GM18909 (cell line): ENCODE measurements around the gene PPP1R14B.
A peak's percentile ranks its signal among the peaks of the same experiment; 100 is the strongest.

Source experiments
- ATAC-seq: cut with Tn5 transposase; IDR thresholded peaks from one replicate; pipeline ENCODE4 v1.9.1; 2021; ENCODE audit warnings: mild to moderate bottlenecking; ENCODE audit not compliant: unreplicated experiment, poor library complexity

The PPP1R14B gene

DNA sequence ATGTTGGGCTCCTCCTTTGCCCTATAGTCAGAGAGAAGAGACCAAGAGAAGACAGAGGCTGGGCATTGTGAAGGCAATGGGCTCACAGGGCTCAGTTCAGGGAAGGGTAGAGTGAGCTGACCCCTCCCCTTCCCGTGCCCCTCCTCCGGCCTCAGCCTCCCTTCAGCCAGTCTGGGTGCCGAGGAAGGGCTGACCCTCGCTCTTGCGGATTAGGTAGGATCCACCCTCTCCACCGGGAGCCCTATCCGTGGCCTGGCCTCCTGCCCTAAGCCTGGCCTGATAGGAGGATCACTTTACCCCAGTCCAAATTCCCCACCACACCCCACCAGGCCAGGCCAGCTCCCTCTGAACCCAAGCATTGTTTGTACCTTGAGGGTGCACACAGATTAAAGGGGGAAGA is 1.8 kb upstream of the PPP1R14B start:
- ATAC-seq: no peak

DNA sequence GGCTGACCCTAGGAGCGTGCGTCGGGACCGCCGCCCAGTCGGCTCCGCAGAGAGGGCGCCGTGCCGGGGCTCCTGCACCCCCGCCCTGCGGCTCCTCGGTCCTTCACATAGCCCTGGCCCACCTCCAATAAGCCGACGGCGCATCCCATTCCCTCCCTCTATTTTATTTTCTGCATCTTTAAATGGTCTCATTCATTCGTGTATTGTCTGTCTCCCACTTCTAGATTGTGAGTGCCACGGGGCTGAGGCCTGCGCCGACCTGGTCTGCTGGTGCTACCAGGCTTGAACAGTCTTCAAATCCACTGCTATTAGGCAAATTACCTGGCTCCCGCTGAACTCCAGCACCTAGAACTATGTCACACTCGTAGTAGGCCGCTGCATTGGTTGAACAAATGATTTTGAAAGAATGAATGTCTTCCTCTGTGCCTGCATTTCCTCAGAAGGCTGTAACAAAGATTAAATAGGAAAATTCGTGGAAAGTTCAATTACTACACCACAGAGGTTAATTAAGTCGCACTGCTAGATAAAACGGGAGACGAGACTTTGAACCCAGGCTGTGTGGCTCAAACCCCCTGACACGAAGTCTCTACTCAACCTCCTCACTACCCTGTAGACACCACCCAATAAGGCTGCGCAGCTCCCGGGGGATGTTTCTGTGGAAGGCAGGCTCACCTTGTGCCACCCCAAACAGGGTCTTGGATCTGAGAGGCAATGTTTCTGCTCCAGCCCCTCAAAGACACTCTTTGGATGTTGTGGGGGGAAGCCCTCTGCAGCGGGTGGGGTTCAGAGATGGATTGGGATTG is 1.2 kb upstream of the PPP1R14B start:
- no peak for ATAC-seq

GRCh38 chr11:64246621-64246870 is 197 bp downstream of the PPP1R14B start:
- peak; percentile 13 for ATAC-seq

DNA sequence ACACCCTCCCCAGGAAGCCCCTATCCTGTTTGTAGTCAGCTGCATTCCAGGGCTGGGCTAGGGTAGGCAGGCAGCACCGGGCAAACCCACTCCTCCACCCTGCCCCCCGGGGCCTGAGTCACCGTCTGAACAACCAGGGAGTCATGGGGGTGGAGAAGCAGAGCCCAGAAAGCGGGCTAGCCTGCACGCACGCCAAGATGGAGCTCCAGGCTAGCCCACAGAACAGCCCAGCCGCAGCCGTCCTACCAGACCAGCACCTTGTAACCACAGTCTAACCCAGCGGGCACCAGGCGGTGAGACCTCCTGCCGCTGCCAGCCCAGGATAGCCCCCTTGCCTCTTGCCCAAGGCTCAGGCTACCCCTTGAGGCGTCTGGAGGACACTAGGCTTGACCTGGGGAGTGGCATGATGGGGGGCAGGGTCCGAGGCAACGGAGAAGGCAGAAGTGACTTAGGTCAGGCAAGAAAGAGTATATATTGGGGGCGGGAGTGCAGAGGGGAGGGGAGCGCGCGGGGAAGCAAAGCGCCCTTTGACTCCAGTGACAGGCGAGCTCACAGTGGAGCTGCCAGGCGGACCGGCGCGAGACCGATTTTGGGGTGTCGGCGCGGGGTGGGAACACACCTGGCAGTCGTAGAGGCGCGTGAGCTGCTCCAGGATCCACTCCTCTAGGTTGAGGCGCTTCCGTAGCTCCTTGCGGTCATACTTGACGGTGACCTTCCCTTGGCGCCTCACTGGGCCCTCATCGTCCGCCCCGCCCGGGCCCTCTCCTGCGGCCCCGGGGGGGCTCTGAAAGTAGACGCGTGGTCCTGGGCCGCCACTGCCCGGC is 734 bp downstream of the PPP1R14B start:
- ATAC-seq: no peak

GRCh38 chr11:64245401-64245796 is 1.3 kb downstream of the PPP1R14B start:
- no peak for ATAC-seq

DNA sequence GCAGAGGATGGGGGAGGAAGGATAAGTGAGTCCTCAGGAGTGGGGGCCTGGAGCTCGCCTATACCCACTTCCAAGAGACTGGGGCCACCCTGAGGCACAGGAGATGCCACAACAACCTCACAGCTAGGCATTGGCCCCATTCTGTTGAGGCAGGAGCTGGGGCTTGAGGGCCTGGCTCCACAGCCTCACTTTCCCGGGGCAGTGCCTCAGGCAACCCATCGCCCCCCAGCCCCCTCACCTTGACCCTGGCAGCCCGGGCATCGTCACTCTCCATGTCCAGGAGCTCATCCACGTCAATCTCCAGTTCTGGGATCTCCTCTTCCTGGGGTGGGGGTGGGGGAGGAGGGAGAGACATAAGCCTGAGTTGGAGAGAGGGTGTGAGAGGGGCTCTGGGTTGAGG is 1.8 kb downstream of the PPP1R14B start:
- ATAC-seq: no peak

DNA sequence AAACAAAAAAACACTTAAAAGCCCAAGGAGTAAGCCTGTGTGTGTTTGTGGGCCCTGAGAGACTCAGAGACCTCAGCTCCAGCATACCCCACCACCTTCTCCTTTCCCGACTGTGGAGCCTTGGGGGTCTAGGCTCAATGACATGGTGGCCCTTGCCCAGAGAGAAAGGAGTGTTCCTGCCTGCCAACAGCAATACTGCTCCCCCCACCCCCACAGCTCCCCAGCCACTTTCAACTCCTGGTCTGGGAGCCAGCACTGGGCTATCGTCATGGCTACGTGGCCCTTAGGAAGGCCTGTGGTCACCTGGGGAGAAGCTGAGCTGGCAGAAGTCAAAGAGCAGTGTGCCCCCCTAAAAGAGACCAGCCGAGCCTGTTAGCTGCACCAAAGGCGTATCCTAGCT is 2.6 kb downstream of the PPP1R14B start:
- ATAC-seq: no peak

DNA sequence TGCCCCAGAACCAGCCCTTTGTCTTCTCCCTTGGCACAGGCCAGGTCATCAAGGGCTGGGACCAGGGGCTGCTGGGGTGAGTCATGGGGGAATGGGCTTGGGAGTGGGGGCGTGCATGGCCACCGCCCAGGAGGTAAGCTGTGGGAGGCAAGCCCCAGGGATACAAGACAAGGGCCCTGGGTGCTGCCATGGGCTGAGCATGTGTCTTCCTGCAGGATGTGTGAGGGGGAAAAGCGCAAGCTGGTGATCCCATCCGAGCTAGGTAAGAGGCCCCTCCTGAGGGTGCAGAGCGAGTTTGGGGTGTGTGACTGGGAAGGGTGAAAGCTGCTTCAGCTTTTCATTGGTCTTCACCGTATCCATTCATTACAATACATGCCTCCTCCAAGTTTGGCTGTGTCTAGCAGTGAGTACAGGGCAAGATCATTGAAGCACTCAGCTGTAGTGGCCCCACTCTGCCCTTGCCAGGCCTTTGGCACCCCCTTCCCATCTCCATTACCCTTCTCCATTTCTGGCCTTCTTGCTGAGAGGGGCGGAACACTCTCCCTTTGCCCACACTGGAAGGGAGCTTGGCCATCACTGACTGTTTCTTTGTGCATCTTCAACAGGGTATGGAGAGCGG is 3.4 kb downstream of the PPP1R14B start:
- ATAC-seq: no peak

- ATAC-seq: peak; percentile 3
Measured at GRCh38 chr11:64241491-64242374, 5.0 kb downstream of the PPP1R14B start.

DNA sequence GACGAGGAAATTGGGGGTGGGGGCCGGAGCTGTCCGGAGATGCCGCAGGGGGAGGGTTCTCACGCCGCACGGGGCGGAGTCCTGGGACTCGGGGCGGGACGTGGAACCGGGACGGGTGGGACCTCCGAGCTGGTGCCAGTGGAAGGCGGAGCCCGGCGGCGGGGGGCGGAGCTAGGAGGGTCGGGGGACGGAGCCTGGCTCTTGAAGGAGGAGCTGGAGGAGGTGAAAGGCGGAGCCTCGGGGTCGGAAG is 5.6 kb downstream of the PPP1R14B start:
- peak; percentile 70 for ATAC-seq

GRCh38 chr11:64240435-64241240 is 6.1 kb downstream of the PPP1R14B start, which contains the start of gene FKBP2:
Gene FKBP2, plus strand, starts transcription at chr11:64241095. Its CDS starts 1,293 bp downstream, at chr11:64242388.
- peak; percentile 59 for ATAC-seq

DNA sequence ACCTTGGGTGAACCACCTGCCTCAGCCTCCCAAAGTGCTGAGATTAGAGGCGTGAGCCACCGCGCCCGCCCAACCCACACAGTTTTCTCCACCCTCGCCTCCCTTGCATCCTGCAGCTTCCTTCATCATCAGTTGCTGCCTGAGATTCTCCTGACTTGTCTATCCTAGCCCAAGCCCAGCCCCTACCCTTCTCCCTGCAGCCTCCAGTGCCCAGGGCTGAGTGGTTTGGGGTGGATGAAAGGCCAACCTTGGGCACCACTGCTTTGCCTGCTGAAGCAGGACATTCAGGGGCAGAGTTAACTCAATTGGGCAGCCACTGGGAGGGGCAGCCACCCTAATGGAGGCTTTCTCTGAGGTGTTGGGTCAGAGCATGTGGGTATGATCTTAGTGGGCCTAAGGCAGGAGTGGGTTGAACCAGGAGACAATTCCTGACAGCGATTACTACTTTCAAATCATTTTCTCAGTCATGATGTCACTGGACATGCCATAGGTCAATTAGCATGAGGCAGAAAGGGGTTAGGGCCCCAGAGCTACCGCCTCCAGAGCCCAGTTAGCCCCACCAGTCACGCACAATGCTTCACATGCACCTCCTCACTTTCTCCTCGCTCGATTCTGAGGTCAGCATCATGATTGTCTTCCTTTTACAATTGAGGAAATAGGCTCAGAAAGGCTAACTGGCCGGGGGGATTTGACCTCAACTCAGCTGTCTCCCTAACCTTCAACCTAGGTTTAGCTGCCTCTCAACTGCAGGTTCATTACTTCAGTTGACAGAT is 6.9 kb downstream of the PPP1R14B start:
- no peak for ATAC-seq

GRCh38 chr11:64238999-64239398 is 7.7 kb downstream of the PPP1R14B start:
- ATAC-seq: no peak

DNA sequence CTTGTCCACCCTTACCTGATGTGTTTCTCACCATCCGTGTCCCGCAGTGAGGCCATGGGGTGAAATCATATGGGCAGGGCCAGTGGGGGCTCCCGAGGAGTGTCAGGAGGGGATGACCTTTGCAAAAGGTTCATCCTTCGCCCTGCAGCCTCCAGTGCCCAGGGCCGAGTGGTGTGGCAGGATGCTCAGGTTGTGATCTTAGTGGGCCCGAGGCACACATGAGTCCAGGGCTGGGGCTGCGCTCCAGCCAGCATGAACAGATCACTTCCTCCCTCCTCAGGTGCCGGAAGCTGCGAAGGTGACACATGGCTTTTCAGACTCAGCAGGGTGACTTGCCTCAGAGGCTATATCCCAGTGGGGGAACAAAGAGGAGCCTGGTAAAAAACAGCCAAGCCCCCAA is 8.7 kb downstream of the PPP1R14B start:
- no peak for ATAC-seq

- ATAC-seq: no peak
Measured at GRCh38 chr11:64237484-64237951, 9.2 kb downstream of the PPP1R14B start.

DNA sequence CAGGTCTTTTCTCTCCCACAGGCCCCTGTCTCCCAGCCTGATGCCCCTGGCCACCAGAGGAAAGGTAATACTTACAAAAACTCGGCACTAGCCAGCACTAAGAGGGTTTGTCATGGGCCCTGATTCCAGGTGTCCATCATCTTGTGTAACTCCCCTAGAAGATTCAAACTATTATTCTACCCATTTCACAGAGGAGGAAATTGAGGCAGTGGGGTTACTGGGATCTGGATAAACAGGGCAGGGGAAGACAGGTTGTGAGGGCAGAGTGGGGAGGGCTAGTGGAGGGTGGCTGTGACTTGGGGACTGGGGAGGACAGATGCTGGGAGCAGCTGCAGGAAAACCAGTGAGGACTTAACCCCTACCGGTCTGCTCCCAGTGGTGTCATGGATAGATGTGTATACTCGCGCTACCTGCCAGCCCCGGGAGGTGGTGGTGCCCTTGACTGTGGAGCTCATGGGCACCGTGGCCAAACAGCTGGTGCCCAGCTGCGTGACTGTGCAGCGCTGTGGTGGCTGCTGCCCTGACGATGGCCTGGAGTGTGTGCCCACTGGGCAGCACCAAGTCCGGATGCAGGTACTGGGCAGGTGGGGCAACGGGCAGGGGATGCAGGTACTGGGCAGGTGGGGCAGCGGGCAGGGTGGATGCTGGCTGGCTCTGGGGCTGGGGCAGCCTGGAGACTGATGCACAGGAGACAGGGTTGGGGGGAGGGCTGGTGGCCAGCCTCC is 11.1 kb downstream of the PPP1R14B start:
- no peak for ATAC-seq

GRCh38 chr11:64234647-64235379 is 11.9 kb downstream of the PPP1R14B start:
- peak; percentile 23 for ATAC-seq
